Stimulated activated CD8-positive, alpha-beta memory T cell treated with anti-CD3 and anti-CD28 coated beads, Interleukin-12 subunit alpha, Interleukin-12 subunit beta, amount 100 ng/mL, for 1 hour (primary cell): ENCODE measurements around the gene GGTLC1.
A peak's percentile ranks its signal among the peaks of the same experiment; 100 is the strongest.
"Not testable (repeated sequence)": the region's sequence is repeated elsewhere in the genome, so short reads cannot be mapped to it uniquely, and the experiment has no call there.

Experiments
- DNase-seq: peaks from one replicate; pipeline ENCODE4 v3.0.0-alpha.2; 2020; ENCODE audit warnings: low read depth

Gene GGTLC1

DNA sequence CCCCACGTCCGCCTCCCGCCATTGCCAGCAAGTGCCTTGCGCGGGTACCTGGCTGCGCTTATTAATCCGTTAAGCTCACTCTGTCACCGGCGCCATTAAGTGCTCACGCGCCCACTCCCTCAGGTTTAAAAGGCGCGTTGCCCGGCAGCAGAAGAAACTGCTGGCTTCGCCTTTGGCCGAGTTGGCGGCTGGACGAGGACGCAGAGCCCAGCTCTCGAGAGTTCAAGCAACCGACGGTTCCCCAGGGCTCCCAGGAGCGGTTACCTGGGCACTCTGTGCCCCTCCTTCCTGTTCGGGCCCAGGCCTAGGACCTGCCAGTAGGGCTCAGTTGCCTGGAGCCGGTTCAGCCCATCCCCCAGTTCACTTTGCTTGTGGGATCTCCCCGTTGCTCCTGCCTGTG, at the start of gene GGTLC1:
GGTLC1 (minus strand) TSS at position 219 of the 400 bp plus-strand sequence. CDS start 2,168 bp downstream, outside the sequence.
- DNase-seq = no peak

DNA sequence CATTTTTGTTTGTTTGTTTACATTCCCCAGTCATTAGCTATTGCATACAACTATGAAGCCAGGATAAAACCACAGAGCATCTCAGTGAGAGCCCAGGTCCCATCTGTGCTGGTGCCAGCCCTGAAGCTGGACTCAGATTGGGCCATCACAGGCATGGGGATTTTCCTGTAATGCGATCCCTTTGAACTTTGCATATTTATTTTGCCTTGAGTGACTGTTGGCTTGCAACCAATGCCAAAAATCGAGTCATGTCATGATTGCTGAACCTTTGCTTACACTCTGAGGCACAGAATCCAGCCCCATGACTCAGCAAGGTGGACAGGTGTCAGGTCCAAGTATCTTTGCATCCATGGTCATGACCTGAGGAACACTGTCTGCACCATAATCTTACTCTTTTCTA, 46.2 kb upstream of the GGTLC1 start:
- no peak for DNase-seq

DNA sequence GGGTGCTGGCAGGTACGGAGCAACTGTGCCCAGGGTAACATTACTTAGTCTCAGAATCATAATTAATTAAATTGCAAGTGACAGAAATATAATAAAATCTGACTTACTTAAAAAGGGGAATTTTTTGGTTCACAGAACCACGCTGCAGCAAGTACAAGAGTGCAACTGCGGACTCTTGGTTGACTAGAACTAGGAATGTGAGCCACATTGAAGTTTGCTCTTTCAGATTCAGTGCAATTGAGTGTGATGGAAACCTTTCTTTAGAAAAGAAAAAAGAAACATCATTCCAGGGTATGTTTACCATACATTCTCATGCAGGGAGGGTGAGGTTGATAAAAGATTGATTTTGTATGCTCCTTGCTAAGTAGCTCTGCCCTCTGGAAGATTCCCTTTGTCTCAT, 45.0 kb upstream of the GGTLC1 start:
- no peak for DNase-seq

DNA sequence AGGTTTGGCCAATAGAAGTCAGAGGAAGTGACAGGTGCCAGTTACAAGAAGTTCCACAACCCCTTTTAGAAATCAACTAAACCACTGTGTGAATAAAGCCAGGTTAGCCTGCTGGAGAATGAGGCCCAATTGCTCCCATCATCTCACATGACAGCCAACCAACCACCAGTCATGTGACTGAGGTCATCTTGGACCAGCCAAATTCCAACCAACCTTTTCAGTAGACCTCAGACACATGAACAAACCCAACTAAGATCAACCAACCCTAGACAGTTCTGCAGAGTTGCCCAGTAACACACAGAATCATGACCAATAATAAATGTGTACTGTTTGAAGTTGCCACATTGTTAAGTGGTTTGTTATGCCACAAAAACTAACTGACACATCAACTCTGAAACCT, 44.6 kb upstream of the GGTLC1 start:
- no peak for DNase-seq

DNA sequence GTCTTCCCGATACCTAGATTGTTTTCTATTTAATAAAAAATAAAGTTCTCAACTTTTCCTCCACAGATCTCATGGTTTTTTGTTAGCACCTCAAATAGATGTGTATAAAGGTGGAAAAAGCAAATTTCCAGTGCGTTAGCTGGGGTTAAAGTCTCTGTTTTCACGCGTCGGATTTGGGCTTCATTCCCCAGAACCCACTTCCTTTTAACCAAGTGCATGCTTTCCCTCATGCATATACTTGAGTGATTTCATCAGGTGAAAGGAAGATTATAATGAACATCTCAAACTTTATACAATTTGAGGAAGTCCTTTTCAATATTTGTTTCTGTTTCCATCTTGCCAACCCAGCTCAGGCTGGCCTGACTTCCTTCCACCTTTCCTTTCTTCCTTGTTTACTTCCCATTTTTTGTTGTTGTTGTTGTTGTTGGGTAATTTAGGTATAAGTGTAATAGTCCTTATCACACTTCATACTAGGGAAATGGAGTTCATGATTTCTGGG, 43.9 kb upstream of the GGTLC1 start:
- DNase-seq = no peak

DNA sequence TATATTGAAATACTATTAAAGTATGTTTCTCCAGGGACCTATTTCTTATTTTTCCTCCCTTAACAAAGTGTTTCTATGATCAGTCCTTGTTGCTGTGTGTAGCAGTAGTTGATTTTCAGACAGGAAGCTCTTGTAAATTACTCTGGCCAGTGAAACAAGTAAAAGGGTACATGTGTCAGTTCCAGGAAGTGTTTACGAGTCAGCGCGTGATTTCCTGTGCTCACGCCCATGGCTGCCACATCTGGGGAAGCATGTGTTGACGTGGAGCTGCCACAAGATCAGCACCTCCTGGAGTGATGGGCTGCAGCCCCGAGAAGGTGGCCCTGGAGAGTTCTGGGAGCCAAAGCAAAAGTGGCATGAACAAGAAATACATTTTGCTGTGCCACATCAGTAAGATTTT, 38.6 kb upstream of the GGTLC1 start:
- DNase-seq = peak; percentile 53

DNA sequence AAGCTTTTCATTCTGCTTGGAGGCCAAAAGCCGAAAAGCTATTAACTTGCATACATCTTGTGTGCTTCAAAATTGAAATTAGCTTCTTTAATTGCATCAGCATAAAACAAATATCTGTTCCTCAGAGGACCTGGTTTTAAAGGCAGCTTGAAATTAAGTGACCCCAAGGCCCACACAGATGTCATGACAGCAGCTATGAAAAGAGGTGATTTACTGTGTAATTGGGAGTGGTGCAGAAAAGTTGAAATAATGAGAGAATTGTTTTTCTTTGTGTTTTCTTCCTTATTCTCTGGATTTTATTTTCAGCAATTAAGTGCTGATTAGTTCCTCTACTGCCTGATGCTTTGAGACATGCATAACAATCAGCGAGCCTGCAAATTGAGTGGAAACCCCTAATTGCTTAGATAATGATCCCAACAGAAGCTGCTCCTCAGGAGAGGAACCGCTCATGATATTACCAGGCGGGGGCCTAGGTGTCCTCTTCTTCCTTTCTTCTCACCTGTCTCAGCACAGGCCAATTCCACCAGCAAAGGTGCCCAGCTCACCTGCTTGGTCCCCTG, 34.1 kb upstream of the GGTLC1 start:
- DNase-seq = no peak

DNA sequence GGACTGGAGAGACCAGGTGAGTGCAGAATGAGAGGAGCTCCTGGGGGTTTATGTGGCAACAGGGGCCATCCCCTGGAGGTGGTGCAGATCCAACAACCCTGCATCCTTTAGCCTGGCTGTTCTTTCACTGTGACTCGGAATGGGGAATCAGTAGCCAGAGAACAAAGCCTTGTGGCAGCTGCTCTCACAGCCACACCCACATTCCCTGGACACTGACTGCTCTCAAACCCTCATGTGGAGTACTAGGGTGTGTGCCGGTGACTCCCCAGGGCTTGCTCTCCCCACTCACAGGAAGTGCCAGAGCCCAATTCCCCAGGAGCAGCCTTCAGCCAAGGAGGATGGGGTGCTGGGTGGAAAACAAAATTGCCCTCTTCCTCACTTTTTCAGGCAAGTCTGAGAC, 30.2 kb upstream of the GGTLC1 start:
- no peak for DNase-seq

DNA sequence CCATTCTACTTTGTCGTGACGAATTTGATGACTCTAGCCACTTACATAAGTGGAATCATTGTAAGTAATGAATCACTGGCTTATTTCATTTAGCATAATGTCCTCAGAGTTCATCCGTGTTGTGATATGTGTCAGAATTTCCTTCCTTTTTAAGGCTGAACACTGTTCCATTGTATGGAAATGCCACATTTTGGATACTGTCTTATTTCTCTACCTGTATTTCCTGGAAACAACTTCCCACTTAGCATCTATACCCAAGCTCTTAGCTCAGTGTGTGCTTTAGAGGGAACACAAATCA, 28.8 kb upstream of the GGTLC1 start:
- DNase-seq = no peak

DNA sequence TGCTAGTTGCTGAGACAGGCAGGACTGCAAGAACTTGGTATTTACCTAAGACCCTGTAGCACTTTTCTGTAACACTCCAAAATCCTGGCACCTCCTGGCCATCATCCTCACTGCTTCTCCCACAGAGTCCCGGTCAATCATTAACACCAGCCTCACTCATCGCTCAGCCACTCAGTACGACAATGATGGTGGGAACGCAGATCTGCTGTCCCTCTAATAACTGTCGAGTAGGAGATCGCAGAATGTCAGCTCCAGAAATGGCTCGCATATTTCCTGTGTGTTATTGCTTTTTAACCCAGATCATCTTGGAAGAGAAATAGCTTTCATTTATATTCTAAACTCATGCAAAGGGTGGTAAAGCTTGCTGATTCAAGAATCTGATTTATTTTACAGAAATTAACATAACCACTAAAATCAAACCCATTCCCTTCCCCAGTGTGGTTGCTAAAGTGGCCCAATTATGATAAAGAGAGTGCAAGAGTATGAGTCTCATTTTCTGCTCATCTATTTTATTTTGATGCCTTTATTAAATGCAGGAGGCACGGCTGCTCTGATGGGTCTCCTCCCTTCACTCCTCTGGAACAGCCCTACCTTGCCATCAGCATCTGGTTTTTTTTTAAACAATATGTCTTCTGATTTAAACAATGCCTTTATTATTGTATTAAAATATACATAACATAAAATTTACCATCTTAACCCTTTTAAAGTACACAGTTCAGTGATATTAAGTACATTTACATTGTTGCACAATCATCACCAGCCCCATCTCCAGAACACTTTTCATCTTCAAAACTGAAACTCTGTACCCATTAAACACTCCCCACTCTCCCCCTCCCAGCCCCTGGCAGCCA, 28.3 kb upstream of the GGTLC1 start:
- DNase-seq = no peak

DNA sequence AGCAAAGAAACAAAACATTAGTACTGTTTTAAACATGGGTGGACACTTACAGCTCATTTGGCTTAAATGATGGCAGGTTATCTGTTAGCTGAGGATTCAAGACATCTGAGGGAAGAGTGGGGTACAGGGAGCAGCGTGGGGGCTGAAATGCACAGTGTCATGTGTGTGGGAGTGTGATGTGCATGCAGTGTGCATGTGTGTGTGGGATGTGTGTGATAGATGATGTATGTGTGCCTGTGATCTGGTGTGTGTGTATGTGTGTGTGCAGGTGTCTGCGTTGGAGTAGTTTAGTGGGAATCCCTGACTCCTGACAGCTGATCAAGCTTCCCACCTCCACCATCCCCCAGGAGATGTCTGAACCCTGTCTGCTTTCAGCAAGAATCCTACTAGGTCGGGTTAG, 25.4 kb upstream of the GGTLC1 start:
- no peak for DNase-seq

DNA sequence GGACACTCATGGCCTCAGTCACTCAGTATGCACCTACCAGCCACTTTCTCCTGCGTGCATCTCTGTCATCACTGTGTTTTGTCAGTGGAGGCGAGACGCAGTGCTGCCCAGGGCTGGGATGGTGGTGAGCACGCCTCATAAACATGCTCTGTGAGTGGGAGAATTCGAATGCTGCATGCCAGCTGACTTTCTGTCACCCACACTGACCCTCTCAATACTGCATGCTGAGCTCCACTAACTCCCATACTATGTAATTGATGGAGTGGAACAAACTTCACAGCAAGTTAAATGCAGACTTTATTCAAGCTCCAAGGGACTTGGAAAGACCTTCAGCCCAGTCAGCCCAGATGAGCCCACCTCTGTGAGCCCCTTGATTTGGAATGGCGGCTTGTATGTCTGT, 22.7 kb upstream of the GGTLC1 start:
- no peak for DNase-seq

DNA sequence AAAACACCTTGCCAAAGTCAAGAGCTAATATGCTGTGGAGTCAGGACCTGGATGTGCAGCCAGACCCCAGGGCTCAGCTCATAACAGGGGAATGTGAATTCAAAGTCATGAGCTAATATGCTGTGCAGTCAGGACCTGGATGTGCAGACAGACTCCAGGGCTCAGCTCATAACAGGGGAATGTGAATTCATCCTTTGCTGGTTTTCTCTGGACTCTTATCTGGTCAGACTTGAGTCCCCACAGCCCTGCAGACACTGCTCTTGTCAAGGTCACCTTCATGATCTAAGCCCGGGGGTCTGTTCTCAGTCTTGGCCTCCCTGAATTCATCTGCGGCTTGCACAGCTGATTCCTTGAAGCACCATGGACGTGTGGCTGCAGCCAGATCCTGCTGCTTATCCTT, 19.2 kb upstream of the GGTLC1 start:
- DNase-seq = no peak

DNA sequence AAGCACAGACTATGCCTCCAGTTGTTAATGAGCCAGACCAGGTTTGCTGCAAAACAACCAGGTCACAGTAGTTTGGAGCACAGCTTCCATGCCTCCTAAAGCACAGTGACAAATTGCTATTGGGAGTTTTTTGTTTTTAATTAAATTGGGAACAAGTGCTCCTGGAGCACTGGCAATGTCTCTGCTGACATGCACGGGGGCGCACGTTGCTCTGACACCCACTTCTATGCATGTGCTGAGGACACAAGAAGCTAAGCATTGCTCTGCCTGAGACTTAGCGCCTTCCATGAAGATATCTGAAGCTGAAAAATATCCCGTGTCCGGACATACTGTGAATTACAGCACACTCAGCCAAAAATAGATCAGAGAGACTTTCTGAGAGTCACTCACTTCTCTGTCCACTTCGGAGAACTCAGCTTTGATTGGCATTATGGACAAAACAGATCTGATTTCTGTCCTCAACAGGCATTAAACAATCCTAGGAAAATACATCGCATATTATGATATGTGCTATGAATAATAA, 18.6 kb upstream of the GGTLC1 start:
- DNase-seq = no peak

DNA sequence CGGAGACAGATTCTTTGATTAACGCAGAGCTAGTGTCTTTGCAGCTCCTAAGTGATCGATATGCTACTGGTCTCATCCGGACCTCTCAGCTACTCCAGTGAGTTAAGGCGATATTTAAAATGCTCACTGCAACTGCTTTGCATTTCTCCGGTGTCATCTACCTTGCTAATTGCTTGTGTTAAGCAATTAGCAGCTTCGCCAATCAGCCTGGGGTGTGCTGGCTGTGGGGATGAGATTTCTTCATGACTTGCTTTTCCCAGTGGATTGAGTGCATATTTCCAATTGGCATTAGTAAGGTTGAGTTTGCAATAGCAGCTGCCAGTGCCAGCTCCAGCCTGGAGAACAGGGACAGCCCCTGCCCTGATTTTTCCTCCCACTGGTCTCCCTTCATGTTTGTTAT, 18.0 kb upstream of the GGTLC1 start:
- no peak for DNase-seq

DNA sequence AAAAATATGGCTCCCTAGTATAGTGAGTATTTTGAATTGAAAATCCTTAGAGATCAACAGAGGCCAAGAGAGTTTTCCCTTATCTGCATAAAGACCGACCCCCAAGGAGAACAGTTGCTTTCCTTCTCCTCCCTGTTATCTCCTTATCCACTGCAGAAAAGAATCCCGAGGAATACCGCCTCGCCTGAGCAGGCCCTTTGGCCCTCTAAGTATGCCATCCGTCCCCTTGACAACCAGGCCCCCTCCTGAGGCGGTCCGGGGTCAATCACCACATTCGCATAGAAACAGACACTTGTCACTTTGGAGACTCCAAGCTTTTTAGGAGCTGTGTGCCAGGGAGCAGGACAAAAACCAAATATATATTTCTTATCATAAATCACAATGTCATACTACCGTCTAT, 15.9 kb upstream of the GGTLC1 start:
- no peak for DNase-seq

DNA sequence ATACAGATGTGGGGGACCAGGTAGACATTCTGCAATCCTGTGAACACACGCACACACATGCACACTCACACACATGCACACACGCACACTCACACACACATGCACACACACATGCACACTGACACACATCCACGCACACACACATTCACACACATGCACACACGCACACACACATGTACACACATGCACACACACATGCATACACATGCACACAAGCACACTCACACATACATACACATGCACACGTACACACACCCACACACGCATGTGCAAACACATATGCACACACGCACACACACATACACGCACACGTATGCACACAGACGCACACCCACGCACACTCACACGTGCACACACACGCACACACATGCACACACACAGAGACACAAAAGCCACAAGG, 14.3 kb upstream of the GGTLC1 start:
- no peak for DNase-seq

DNA sequence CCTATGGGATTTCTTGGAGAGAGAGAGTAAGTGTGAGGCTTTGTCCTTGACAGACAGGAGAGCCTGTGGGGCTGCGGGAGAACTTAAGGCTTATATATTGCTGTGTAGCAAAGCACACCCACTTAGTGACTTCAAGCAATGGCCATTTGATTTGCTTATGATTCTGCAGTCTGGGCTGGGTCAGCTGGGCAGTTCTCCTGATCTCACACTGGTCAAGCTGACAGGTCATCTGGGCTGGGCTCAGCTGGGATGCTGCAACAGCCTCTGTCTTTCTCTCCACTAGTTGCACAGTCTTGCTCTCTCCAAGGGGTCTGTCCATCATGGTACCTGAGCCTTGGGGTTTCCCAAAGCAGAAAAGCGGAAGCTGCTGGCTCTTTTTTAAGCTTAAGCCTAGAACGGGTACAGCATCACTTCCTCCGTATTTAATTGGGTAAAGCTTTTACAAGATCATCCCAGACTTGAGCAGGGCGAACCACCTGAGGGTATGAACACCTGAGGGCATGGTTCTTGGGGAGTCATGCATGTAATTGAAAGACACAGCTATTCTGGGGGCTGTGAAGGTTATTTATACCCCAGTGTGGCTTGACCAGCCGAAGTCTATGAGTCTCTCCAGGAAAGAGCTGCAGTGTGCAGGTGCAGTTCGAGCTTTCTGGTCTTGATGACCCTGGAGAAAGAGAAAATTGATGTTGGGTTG, 13.3 kb upstream of the GGTLC1 start:
- no peak for DNase-seq

DNA sequence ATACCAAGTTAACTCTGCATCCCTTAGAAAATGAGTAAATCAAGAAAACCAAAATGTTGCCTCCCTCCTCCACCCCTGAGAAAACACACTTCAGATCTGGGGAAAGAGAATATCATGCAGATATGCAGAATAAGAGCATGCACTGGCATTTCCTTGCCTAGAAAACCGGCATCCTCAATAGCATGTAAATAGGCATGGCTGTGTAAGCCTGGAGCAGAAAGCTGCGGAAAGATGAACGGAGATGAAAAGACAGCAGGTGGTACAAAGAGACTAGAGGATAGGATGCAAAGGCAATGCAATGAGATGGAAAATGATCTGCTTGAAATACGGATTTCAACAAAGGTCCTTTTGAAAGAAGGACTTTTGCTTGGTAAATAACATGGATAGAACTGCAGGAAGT, 10.3 kb upstream of the GGTLC1 start:
- no peak for DNase-seq

DNA sequence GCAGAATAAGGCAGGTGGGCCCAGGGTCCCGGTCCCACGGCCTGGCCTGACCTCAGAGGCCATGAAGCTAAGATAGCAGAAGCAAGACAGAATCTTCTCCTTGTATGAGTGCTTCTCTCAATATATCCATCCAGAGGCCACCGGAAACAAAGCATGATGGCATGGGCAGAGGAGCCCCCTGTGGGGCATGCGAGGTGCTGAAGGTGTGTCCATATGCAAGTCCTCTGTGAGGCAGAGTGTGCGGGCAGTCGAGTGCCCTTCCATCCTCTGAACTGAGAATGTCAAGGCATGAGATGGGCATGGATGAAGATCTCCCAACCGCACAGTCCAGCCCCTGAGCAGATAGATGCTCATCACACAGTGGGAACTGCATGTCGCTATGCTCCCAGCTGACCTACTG, 9.8 kb upstream of the GGTLC1 start:
- DNase-seq = no peak

DNA sequence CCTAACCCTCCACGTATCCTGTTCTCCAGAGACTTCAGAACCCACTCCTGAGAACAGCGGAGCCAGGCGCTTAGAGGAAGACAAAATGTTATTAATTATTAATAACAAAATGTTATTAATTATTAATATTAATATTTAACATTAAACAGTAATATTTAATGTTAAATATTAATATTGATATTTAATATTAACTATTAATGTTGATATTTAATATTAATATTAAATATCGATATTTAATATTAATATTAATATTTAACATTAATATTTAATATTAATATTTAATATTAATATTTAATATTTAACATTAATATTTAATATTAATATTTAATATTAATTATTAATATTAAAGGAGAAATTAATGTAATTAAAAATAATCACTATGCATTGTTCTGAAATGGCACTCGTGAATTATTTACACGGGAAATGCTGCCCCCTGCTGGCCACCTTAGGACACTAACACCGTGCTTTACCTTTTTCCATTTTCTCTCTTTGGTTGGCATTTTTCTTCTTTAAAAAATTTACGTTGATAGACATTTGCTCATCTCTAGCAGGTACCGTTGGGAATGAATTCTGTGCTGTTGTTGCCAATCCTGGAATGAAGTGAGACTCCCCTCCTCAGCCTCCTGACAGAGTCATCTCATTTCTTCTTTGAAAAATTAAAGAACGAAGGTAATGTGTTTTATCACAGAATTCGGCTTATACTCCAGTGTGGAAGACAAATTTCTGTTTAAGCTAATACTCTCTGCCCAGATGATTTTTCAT, 7.5 kb upstream of the GGTLC1 start:
- peak; percentile 51 for DNase-seq

DNA sequence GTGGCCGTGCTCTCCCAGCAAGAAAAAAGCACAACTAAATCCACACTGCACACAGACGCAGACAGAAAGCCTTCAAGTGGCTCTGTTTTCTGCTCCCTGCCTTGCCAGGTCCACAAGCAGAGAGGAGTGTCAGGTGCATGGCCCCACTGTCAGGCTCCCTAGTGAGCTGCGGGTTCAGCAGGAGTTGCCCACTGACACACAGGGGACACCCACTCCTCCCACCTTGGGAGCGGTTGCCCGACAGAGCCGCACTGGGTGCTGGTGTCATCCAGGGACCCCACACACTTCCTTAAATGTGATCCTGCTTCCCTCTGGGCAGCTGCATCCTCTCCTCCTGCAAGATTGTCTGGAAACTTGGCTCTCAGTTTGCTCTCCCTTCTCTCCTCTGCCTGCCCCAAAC, 6.7 kb upstream of the GGTLC1 start:
- not testable (repeated sequence) for DNase-seq
